IMR-90 (cell line): ENCODE data around the gene SPEG. TPM values are rescaled to one million over a fixed set of nuclear protein-coding genes. Genes with fewer than 3 reads are reported as not detected.

Experiments
- ATAC-seq: fragments of 200-7000 bp; cut with Tn5 transposase; 2 replicates; pipeline ENCODE4 v1.9.1; 2020; ENCODE audit warnings: low read depth, mild to moderate bottlenecking, moderate library complexity
- BruUV-seq: library from RNA; stranded (reverse); fragments of 400-500 nt; replicated peaks from 2 replicates; lab custom pipeline; 2021; lab: Mats Ljungman, UMichigan
- CTCF ChIA-PET: fragments of 300-600 bp; formaldehyde crosslinking; extraction: SDS; loops from one replicate; lab custom pipeline; 2021; ENCODE audit warnings: antibody characterized with exemption; lab: Yijun Ruan, JAX
- POLR2A ChIA-PET: fragments of 300-600 bp; sonication (Branson Sonifier 250); formaldehyde crosslinking; loops from one replicate; lab custom pipeline; 2022; ENCODE audit warnings: antibody characterized with exemption; ENCODE audit not compliant: unreplicated experiment; lab: Charles Lee
- DNase-seq: peaks from one replicate; pipeline ENCODE4 v3.0.0; 2013
- H2AFZ ChIP-seq: replicated peaks from 2 replicates; pipeline ENCODE3; 2013; ENCODE audit warnings: low read length, mild to moderate bottlenecking; ENCODE audit not compliant: poor library complexity
- H2AK5ac ChIP-seq: 2 replicates; pipeline ENCODE4 v1.6.1; 2013; ENCODE audit warnings: low read depth, low read length, inconsistent platforms
- H2AK9ac ChIP-seq: replicated peaks from 2 replicates; pipeline ENCODE3; 2013; ENCODE audit warnings: mild to moderate bottlenecking, low read depth, low read length, moderate library complexity; ENCODE audit not compliant: poor library complexity
- H2BK120ac ChIP-seq: 2 replicates; pipeline ENCODE4 v1.6.1; 2013; ENCODE audit warnings: low read depth, low read length, inconsistent platforms
- H2BK15ac ChIP-seq: 3 replicates; pipeline ENCODE4 v1.6.1; 2013; ENCODE audit warnings: low read depth, low read length, inconsistent platforms
- H2BK20ac ChIP-seq: 2 replicates; pipeline ENCODE4 v1.6.1; 2013; ENCODE audit warnings: low read depth, mild to moderate bottlenecking, inconsistent platforms, low read length, moderate library complexity
- H2BK5ac ChIP-seq: 2 replicates; pipeline ENCODE4 v1.6.1; 2013; ENCODE audit warnings: mild to moderate bottlenecking, low read depth, low read length, inconsistent platforms; ENCODE audit not compliant: poor library complexity, severe bottlenecking
- H3K14ac ChIP-seq: replicated peaks from 2 replicates; pipeline ENCODE4 v1.6.1; 2013; ENCODE audit warnings: low read depth, low read length, inconsistent platforms
- H3K18ac ChIP-seq: 2 replicates; pipeline ENCODE4 v1.6.1; 2013; ENCODE audit warnings: low read depth, low read length, control low read depth
- H3K23ac ChIP-seq: 2 replicates; pipeline ENCODE4 v1.6.1; 2013; ENCODE audit warnings: low read depth, low read length, inconsistent platforms
- H3K27ac ChIP-seq: 2 replicates; pipeline ENCODE4 v1.5.1; 2013; ENCODE audit warnings: mild to moderate bottlenecking, control low read depth, low read length; ENCODE audit not compliant: insufficient read depth
- H3K27me3 ChIP-seq: 2 replicates; pipeline ENCODE4 v1.6.1; 2013; ENCODE audit warnings: low read length; ENCODE audit not compliant: control insufficient read depth, insufficient read depth
- H3K36me3 ChIP-seq: 2 replicates; pipeline ENCODE4 v1.6.1; 2013; ENCODE audit warnings: low read length, mixed read lengths; ENCODE audit not compliant: control insufficient read depth, insufficient read depth
- H3K4ac ChIP-seq: 2 replicates; pipeline ENCODE4 v1.6.1; 2013; ENCODE audit warnings: low read depth, low read length, inconsistent platforms
- H3K4me1 ChIP-seq: 2 replicates; pipeline ENCODE4 v1.6.1; 2013; ENCODE audit warnings: low read length, mixed read lengths; ENCODE audit not compliant: control insufficient read depth, insufficient read depth
- H3K4me2 ChIP-seq: 2 replicates; pipeline ENCODE4 v1.6.1; 2013; ENCODE audit warnings: low read depth, mild to moderate bottlenecking, control low read depth, low read length, moderate library complexity
- H3K4me3 ChIP-seq: 2 replicates; pipeline ENCODE4 v1.5.1; 2013; ENCODE audit warnings: low read depth, mild to moderate bottlenecking, control low read depth, low read length, moderate library complexity; ENCODE audit not compliant: insufficient read depth
- H3K56ac ChIP-seq: 2 replicates; pipeline ENCODE4 v1.6.1; 2013; ENCODE audit warnings: low read length, inconsistent platforms; ENCODE audit not compliant: insufficient read depth; ENCODE audit errors: extremely low read depth
- H3K79me1 ChIP-seq, 2 experiments: 2 replicates each; pipeline ENCODE4 v1.6.1; 2013; ENCODE audit warnings: low read length in 2 of 2, inconsistent platforms in 1 of 2, low read depth in 1 of 2
- H3K9ac ChIP-seq: 2 replicates; pipeline ENCODE4 v1.6.1; 2013; ENCODE audit warnings: low read depth, low read length, control low read depth
- H3K9me1 ChIP-seq: 2 replicates; pipeline ENCODE4 v1.6.1; 2013; ENCODE audit warnings: low read length, inconsistent platforms; ENCODE audit not compliant: insufficient read depth
- H3K9me3 ChIP-seq: 2 replicates; pipeline ENCODE4 v1.6.1; 2013; ENCODE audit warnings: low read length; ENCODE audit not compliant: control insufficient read depth, insufficient read depth
- H4K20me1 ChIP-seq: 2 replicates; pipeline ENCODE4 v1.6.1; 2013; ENCODE audit warnings: low read length, inconsistent platforms; ENCODE audit not compliant: insufficient read depth
- H4K5ac ChIP-seq: 2 replicates; pipeline ENCODE4 v1.6.1; 2013; ENCODE audit warnings: mild to moderate bottlenecking, low read depth, low read length, control low read depth
- H4K8ac ChIP-seq, 2 experiments: 2 replicates each; pipeline ENCODE4 v1.6.1; 2013; ENCODE audit warnings: low read depth in 2 of 2, low read length in 2 of 2, control low read depth in 1 of 2, inconsistent platforms in 1 of 2
- H4K91ac ChIP-seq: 2 replicates; pipeline ENCODE4 v1.6.1; 2013; ENCODE audit warnings: low read depth, low read length, inconsistent platforms; ENCODE audit not compliant: insufficient read depth
- BHLHE40 ChIP-seq: fragments of 150-350 bp; IDR thresholded peaks from 2 replicates; pipeline ENCODE4 v1.6.1; 2016; ENCODE audit warnings: mild to moderate bottlenecking, low read depth, low read length
- CEBPB ChIP-seq: IDR thresholded peaks from 2 replicates; pipeline ENCODE4 v1.6.1; 2012; ENCODE audit warnings: low read depth, low read length, improper control_type of control experiment
- CHD1 ChIP-seq: IDR thresholded peaks from 2 replicates; pipeline ENCODE4 v1.6.1; 2012; ENCODE audit warnings: low read depth, low read length, improper control_type of control experiment
- CTCF ChIP-seq: conservative IDR thresholded peaks from 2 replicates; pipeline ENCODE4 v1.5.1; 2012; ENCODE audit warnings: mild to moderate bottlenecking, low read depth, low read length, improper control_type of control experiment
- ELK1 ChIP-seq: fragments of 150-350 bp; IDR thresholded peaks from 2 replicates; pipeline ENCODE4 v1.6.1; 2016; ENCODE audit warnings: low read depth, mild to moderate bottlenecking, low read length, moderate library complexity, borderline replicate concordance
- FOS ChIP-seq: fragments of 150-350 bp; IDR thresholded peaks from 2 replicates; pipeline ENCODE4 v1.6.1; 2016; ENCODE audit warnings: low read depth, low read length
- MAFK ChIP-seq: IDR thresholded peaks from 2 replicates; pipeline ENCODE4 v1.6.1; 2012; ENCODE audit warnings: low read depth, low read length, improper control_type of control experiment
- MAZ ChIP-seq: IDR thresholded peaks from 2 replicates; pipeline ENCODE4 v1.6.1; 2012; ENCODE audit warnings: low read depth, mild to moderate bottlenecking, low read length, improper control_type of control experiment, moderate library complexity, borderline replicate concordance
- MXI1 ChIP-seq: IDR thresholded peaks from 2 replicates; pipeline ENCODE4 v1.6.1; 2012; ENCODE audit warnings: low read depth, mild to moderate bottlenecking, low read length, moderate library complexity, borderline replicate concordance
- NFE2L2 ChIP-seq: fragments of 150-350 bp; IDR thresholded peaks from 2 replicates; pipeline ENCODE4 v1.6.1; 2016; ENCODE audit warnings: low read depth, mild to moderate bottlenecking, low read length
- POLR2A ChIP-seq: IDR thresholded peaks from 2 replicates; pipeline ENCODE4 v1.6.1; 2012; ENCODE audit warnings: mild to moderate bottlenecking, low read depth, low read length
- RAD21 ChIP-seq: IDR thresholded peaks from 2 replicates; pipeline ENCODE4 v1.6.1; 2012; ENCODE audit warnings: low read length, improper control_type of control experiment
- RCOR1 ChIP-seq: IDR thresholded peaks from 2 replicates; pipeline ENCODE4 v1.6.1; 2012; ENCODE audit warnings: mild to moderate bottlenecking, low read length, improper control_type of control experiment; ENCODE audit not compliant: insufficient replicate concordance
- RFX5 ChIP-seq: IDR thresholded peaks from 2 replicates; pipeline ENCODE4 v1.8.0; 2012; ENCODE audit warnings: low read depth, mild to moderate bottlenecking, low read length, moderate library complexity
- SMC3 ChIP-seq: fragments of 150-350 bp; IDR thresholded peaks from 2 replicates; pipeline ENCODE4 v1.6.1; 2016; ENCODE audit warnings: low read depth, mild to moderate bottlenecking, antibody characterized with exemption, low read length, moderate library complexity
- USF2 ChIP-seq: fragments of 150-350 bp; IDR thresholded peaks from 2 replicates; pipeline ENCODE4 v1.6.1; 2017; ENCODE audit warnings: mild to moderate bottlenecking, antibody characterized with exemption, low read length, low read depth
- WGBS, 2 experiments: methylation state at CpG; one replicate each; pipeline versions ENCODE4 v1.1.5 to v1.1.7; 2013; ENCODE audit warnings: missing lambda C conversion rate in 2 of 2; ENCODE audit not compliant: insufficient read length in 1 of 2; ENCODE audit errors: extremely low coverage in 2 of 2; 5-methylcytosine and 5-hydroxymethylcytosine counted together
- dilution Hi-C: fragments of 300-500 bp; cut with HindIII; formaldehyde crosslinking; loops from one replicate; pipeline ENCODE4 v1.14.3; 2018; ENCODE audit warnings: low sequenced_read_pairs; ENCODE audit not compliant: unreplicated experiment
- in situ Hi-C: fragments of 300-500 bp; cut with MboI; formaldehyde crosslinking; loops from 3 replicates; pipeline ENCODE4 v1.14.3; 2019; ENCODE audit warnings: low sequenced_read_pairs, inconsistent platforms, mixed read lengths
- intact Hi-C: fragments of 100-400 bp; cut with micrococcal nuclease; formaldehyde crosslinking; loops from 2 replicates; pipeline ENCODE4 v1.10.0; 2022
- polyA plus RNA-seq, 3 experiments: library from polyadenylated mRNA; depleted of rRNA; stranded (reverse); fragments of >200 nt; gene quantifications; 2 replicates each; pipeline ENCODE4 v1.2.3, GENCODE V29; 2012; ENCODE audit warnings: low replicate concordance in 1 of 3
- total RNA-seq: library from RNA; depleted of rRNA; stranded (reverse); fragments of >200 nt; gene quantifications from 2 replicates; pipeline ENCODE4 v1.2.3, GENCODE V29; 2012

The SPEG gene
- total and polyA plus RNA-seq, 2 of the 4 experiments (the other 2 are of a cell fraction) = 6.8 to 81.6 TPM

GRCh38 chr2:219437141-219437540 is 2.5 kb downstream of the SPEG start:
- H4K5ac ChIP-seq = no peak overlapping the region
- H3K36me3 ChIP-seq = no peaks in the 10 kb centered on the region
- no peak overlapping the region for H3K4ac ChIP-seq
- no peak overlapping the region for H3K14ac ChIP-seq
- no TSS peak for BruUV-seq
- no peaks in the 10 kb centered on the region; the same call in 1 of the 2 replicates for H3K27me3 ChIP-seq
- H4K8ac ChIP-seq = no peak overlapping the region
- no peak overlapping the region for H2BK20ac ChIP-seq
- WGBS, 2 experiments = no CpG with 5 or more reads among the region's 3 CpGs
- intact Hi-C loops (no loop called here), dilution Hi-C loops (no loop called here), in situ Hi-C loops (no loop called here)
- TF ChIP-seq POLR2A = no peak
- no peak for TF ChIP-seq NFE2L2
- TF ChIP-seq MAFK = no peak
- TF ChIP-seq SMC3 = no peak
- no peak for TF ChIP-seq MAZ
- TF ChIP-seq RAD21 = no peak
- no peak for TF ChIP-seq CHD1
- no peak for TF ChIP-seq RCOR1
- no peak for TF ChIP-seq FOS
- TF ChIP-seq CTCF = no peak
- no peak for TF ChIP-seq MXI1
- TF ChIP-seq USF2 = no peak
- no peak for TF ChIP-seq CEBPB
- no peak for TF ChIP-seq BHLHE40
- TF ChIP-seq RFX5 = no peak
- no peak for TF ChIP-seq ELK1
- no peak overlapping the region for H4K91ac ChIP-seq
- no peak overlapping the region for H2BK15ac ChIP-seq
- no peak overlapping the region for H3K4me2 ChIP-seq
- DNase-seq (no peak), ATAC-seq (no peak)
- no peak overlapping the region for H2BK5ac ChIP-seq
- POLR2A ChIA-PET = no interaction called here
- no peaks in the 10 kb centered on the region for H4K20me1 ChIP-seq
- H3K4me1 ChIP-seq = peaks cover 11% of the 10 kb centered on the region
- H3K56ac ChIP-seq = no peak overlapping the region
- H2AK9ac ChIP-seq = no peak overlapping the region
- H2BK120ac ChIP-seq = no peak overlapping the region
- H3K9me1 ChIP-seq = peaks cover 3% of the 10 kb centered on the region; the same call in 1 of the 2 replicates
- no peak overlapping the region for H3K27ac ChIP-seq
- H3K18ac ChIP-seq = no peak overlapping the region
- CTCF ChIA-PET = no interaction called here
- H3K23ac ChIP-seq = no peak overlapping the region
- no peak overlapping the region for H3K9ac ChIP-seq
- H2AK5ac ChIP-seq = no peak overlapping the region
- H2AFZ ChIP-seq = no peak overlapping the region
- peaks cover 0 to 1% of the 10 kb centered on the region in 2 experiments; a peak in 2 of 4 replicates for H3K79me1 ChIP-seq
- H3K4me3 ChIP-seq = no peak overlapping the region
- no peaks in the 10 kb centered on the region for H3K9me3 ChIP-seq
